RWPE2 (cell line): ENCODE results near the gene CHD5.
"Not testable (repeated sequence)": the region's sequence is repeated elsewhere in the genome, so short reads cannot be mapped to it uniquely, and the experiment has no call there.

Experiments used
- ATAC-seq: fragments of 200-7000 bp; cut with Tn5 transposase; 3 replicates; pipeline ENCODE4 v1.9.1; 2021; ENCODE audit warnings: low read depth
- DNase-seq: peaks from one replicate; pipeline ENCODE4 v3.0.0-alpha.2; 2020; ENCODE audit warnings: low spot score
- H3K27ac ChIP-seq: fragments of 450-650 bp; 2 replicates; pipeline ENCODE4 v1.5.1; 2017; ENCODE audit warnings: mild to moderate bottlenecking; ENCODE audit not compliant: poor library complexity, severe bottlenecking
- H3K27me3 ChIP-seq: fragments of 250-450 bp; sonication (Bioruptor Pico); 2 replicates; pipeline ENCODE4 v1.5.1; 2021; ENCODE audit warnings: mild to moderate bottlenecking, moderate library complexity; ENCODE audit not compliant: insufficient read depth, poor library complexity, severe bottlenecking
- H3K36me3 ChIP-seq: fragments of 250-450 bp; sonication (Bioruptor Pico); 2 replicates; pipeline ENCODE4 v1.5.1; 2020; ENCODE audit warnings: low read depth, mild to moderate bottlenecking, moderate library complexity
- H3K4me1 ChIP-seq: fragments of 250-450 bp; sonication (Bioruptor Pico); 2 replicates; pipeline ENCODE4 v1.5.1; 2021; ENCODE audit warnings: mild to moderate bottlenecking, moderate library complexity; ENCODE audit not compliant: insufficient read depth, poor library complexity, severe bottlenecking
- H3K4me3 ChIP-seq: fragments of 250-450 bp; sonication (Bioruptor Pico); 2 replicates; pipeline ENCODE4 v1.5.1; 2021; ENCODE audit warnings: mild to moderate bottlenecking, moderate library complexity; ENCODE audit not compliant: severe bottlenecking
- H3K9me3 ChIP-seq: fragments of 250-450 bp; sonication (Bioruptor Pico); 2 replicates; pipeline ENCODE4 v1.5.1; 2021; ENCODE audit warnings: mild to moderate bottlenecking, moderate library complexity; ENCODE audit not compliant: severe bottlenecking
- TF ChIP-seq, protein P1 (sequence below): fragments of 450-650 bp; IDR thresholded peaks from one replicate; pipeline ENCODE4 v1.5.1; 2017; ENCODE audit warnings: mild to moderate bottlenecking, moderate library complexity; ENCODE audit not compliant: poor library complexity, severe bottlenecking

The CHD5 gene

GRCh38 chr1:6068932-6069331 is 111.2 kb downstream of the CHD5 start:
- Histone ChIP-seq H3K27ac (no peak overlapping the region), H3K9me3 (no peaks in the 10 kb centered on the region), H3K27me3 (no peaks in the 10 kb centered on the region), H3K4me1 (peaks cover 3% of the 10 kb centered on the region), H3K4me3 (no peak overlapping the region), H3K36me3 (no peaks in the 10 kb centered on the region)
- ATAC-seq (no peak), DNase-seq (no peak)
- TF ChIP-seq, protein P1, sequence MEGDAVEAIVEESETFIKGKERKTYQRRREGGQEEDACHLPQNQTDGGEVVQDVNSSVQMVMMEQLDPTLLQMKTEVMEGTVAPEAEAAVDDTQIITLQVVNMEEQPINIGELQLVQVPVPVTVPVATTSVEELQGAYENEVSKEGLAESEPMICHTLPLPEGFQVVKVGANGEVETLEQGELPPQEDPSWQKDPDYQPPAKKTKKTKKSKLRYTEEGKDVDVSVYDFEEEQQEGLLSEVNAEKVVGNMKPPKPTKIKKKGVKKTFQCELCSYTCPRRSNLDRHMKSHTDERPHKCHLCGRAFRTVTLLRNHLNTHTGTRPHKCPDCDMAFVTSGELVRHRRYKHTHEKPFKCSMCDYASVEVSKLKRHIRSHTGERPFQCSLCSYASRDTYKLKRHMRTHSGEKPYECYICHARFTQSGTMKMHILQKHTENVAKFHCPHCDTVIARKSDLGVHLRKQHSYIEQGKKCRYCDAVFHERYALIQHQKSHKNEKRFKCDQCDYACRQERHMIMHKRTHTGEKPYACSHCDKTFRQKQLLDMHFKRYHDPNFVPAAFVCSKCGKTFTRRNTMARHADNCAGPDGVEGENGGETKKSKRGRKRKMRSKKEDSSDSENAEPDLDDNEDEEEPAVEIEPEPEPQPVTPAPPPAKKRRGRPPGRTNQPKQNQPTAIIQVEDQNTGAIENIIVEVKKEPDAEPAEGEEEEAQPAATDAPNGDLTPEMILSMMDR, result no peak

DNA sequence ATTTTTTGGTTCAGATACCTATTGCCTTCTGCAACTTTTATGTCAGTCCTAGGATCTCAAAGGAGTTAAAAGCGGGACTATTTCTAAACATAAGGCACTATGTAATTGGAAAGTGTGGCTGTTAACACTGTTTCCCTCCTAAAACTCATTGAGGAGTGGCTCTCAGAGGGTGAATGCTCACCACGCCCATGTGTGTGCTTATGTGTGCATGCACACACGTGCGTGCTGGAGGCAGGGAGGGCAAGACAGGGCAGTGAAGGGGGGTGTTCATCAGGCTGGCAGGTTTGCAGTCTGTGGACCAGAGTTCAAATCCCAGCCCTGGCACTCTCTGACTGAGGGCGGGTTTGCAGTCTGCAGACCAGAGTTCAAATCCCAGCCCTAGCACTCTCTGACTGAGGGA is 112.0 kb downstream of the CHD5 start:
- H3K4me3 ChIP-seq, result no peak overlapping the region
- H3K27me3 ChIP-seq, result no peaks in the 10 kb centered on the region
- DNase-seq, result no peak
- H3K4me1 ChIP-seq, result no peaks in the 10 kb centered on the region
- no peaks in the 10 kb centered on the region for H3K9me3 ChIP-seq
- H3K36me3 ChIP-seq, result no peaks in the 10 kb centered on the region
- TF ChIP-seq, protein P1, result no peak
- no peak for ATAC-seq
- H3K27ac ChIP-seq, result no peak overlapping the region

GRCh38 chr1:6066680-6067079 is 113.4 kb downstream of the CHD5 start:
- no peaks in the 10 kb centered on the region for H3K4me1 ChIP-seq
- DNase-seq, result no peak
- TF ChIP-seq, protein P1, result no peak
- no peak for ATAC-seq
- no peak overlapping the region for H3K4me3 ChIP-seq
- no peaks in the 10 kb centered on the region for H3K36me3 ChIP-seq
- H3K27ac ChIP-seq, result no peak overlapping the region
- H3K9me3 ChIP-seq, result no peaks in the 10 kb centered on the region
- no peaks in the 10 kb centered on the region for H3K27me3 ChIP-seq

DNA sequence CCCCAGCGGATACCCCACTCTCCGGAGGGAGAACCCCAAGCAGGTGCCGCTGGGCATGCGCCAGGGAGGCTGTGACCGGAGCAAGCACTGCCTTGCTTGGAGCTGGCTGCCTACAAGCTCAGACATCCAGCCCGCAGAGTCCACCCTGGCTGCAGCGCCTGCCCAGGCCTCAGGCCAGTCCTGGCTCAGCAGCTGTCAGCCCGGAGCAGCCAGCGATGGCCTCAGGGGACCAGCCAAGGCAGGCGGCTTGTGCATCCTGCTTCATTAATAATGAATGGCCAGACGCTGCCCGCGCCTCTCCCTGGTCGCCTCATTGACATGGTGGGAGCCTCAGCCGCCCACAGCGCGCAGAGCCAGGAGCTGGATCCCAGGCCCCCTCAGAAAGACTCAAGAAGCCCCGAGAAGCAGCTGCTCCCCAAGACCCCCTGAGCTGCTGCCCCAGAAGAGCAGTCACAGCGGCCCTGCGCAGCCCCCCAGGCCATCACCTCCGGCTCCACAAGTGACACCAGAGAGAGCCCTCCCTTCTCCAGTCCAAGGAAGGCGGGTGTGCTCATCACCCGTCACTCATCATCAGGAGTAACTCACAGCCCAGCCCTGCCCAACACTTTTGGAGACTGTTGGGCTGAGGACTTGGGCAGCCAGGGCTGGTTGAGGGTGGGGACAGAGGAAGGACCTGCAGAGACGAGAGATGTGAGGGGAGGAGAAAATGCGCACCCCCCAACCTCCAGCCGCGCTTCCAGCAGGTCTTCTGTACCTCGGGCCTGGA is 114.8 kb downstream of the CHD5 start:
- no peak for ATAC-seq
- Histone ChIP-seq H3K27me3 (no peaks in the 10 kb centered on the region), H3K4me3 (no peak overlapping the region), H3K4me1 (no peaks in the 10 kb centered on the region), H3K36me3 (no peaks in the 10 kb centered on the region), H3K9me3 (no peaks in the 10 kb centered on the region), H3K27ac (no peak overlapping the region)
- TF ChIP-seq, protein P1, result no peak
- no peak for DNase-seq

GRCh38 chr1:6063532-6064053 is 116.5 kb downstream of the CHD5 start:
- ATAC-seq, H3K4me3 ChIP-seq, DNase-seq, H3K36me3 ChIP-seq, H3K9me3 ChIP-seq, H3K27me3 ChIP-seq, H3K27ac ChIP-seq, H3K4me1 ChIP-seq: not testable (repeated sequence)
